ENCODE measurements around the gene COL7A1.
A peak's percentile ranks its signal among the peaks of the same experiment; 100 is the strongest.

The COL7A1 gene

GRCh38 chr3:48619541-48620524 is 24.7 kb upstream of the COL7A1 start:
- no peak for DNase-seq (ENCODE audit: low spot score)

- DNase-seq (ENCODE audit: low spot score) = no peak
Measured at GRCh38 chr3:48617559-48617958, 22.4 kb upstream of the COL7A1 start.

GRCh38 chr3:48614044-48614443 is 18.9 kb upstream of the COL7A1 start:
- no peak for DNase-seq (ENCODE audit: low spot score)

- no peak for DNase-seq (ENCODE audit: low spot score)
Measured at GRCh38 chr3:48612309-48612708, 17.2 kb upstream of the COL7A1 start.

GRCh38 chr3:48609088-48610005 is 14.2 kb upstream of the COL7A1 start, which contains the start of gene UQCRC1:
Gene UQCRC1 (minus strand): TSS chr3:48609646. CDS start chr3:48609620, 26 bp downstream.
- DNase-seq (ENCODE audit: low spot score) = peak; percentile 94

GRCh38 chr3:48607519-48607918 is 12.4 kb upstream of the COL7A1 start:
- no peak for DNase-seq (ENCODE audit: low spot score)

GRCh38 chr3:48601622-48601994 is 6.5 kb upstream of the COL7A1 start:
- DNase-seq (ENCODE audit: low spot score) = no peak

GRCh38 chr3:48600711-48601621 is 5.8 kb upstream of the COL7A1 start:
- no peak for DNase-seq (ENCODE audit: low spot score)

- DNase-seq (ENCODE audit: low spot score) = no peak
Measured at GRCh38 chr3:48599509-48600285, 4.6 kb upstream of the COL7A1 start.

- DNase-seq (ENCODE audit: low spot score) = no peak
Measured at GRCh38 chr3:48599077-48599501, 4.0 kb upstream of the COL7A1 start.

- DNase-seq (ENCODE audit: low spot score) = no peak
Measured at GRCh38 chr3:48598323-48599076, 3.4 kb upstream of the COL7A1 start.

- DNase-seq (ENCODE audit: low spot score) = no peak
Measured at GRCh38 chr3:48597408-48597800, 2.3 kb upstream of the COL7A1 start.

- DNase-seq (ENCODE audit: low spot score) = no peak
Measured at GRCh38 chr3:48596676-48597407, 1.7 kb upstream of the COL7A1 start.

GRCh38 chr3:48596157-48596556 is 1.0 kb upstream of the COL7A1 start:
- DNase-seq (ENCODE audit: low spot score) = no peak

- DNase-seq (ENCODE audit: low spot score) = no peak
Measured at GRCh38 chr3:48595526-48596121, 495 bp upstream of the COL7A1 start.

- no peak for DNase-seq (ENCODE audit: low spot score)
Measured at GRCh38 chr3:48594417-48595049, 596 bp downstream of the COL7A1 start.

GRCh38 chr3:48593337-48593736 is 1.8 kb downstream of the COL7A1 start:
- DNase-seq (ENCODE audit: low spot score) = no peak

GRCh38 chr3:48592519-48593087 is 2.5 kb downstream of the COL7A1 start:
- DNase-seq (ENCODE audit: low spot score) = no peak

Measured in hematopoietic multipotent progenitor cell treated with erythropoietin and hydrocortisone succinate and interleukin-3 and kit ligand, for 17 days (in vitro differentiated cells).